ENCODE data around the gene NID2.

The NID2 gene

GRCh38 chr14:51998348-51998747 is 70.5 kb downstream of the NID2 start:
- DNase-seq, result no peak

- no peak for DNase-seq
These were observed 72.6 kb downstream of the NID2 start for GRCh38 chr14:51996148-51996746.

- DNase-seq, result no peak
These were observed 75.5 kb downstream of the NID2 start for GRCh38 chr14:51993285-51993920.

- DNase-seq, result no peak
These were observed 78.4 kb downstream of the NID2 start for GRCh38 chr14:51990488-51990887.

GRCh38 chr14:51989293-51990234 is 79.3 kb downstream of the NID2 start, which contains the start of gene RTRAF:
TSS of gene RTRAF (plus strand) at chr14:51989546. CDS start at chr14:51989640, 94 bp downstream.
- peak; percentile 30 for DNase-seq

- no peak for DNase-seq
These were observed 80.6 kb downstream of the NID2 start for GRCh38 chr14:51988221-51988620.

- DNase-seq, result no peak
These were observed 87.5 kb downstream of the NID2 start for GRCh38 chr14:51981218-51981854.

- no peak for DNase-seq
These were observed 89.7 kb downstream of the NID2 start for GRCh38 chr14:51979088-51979709.

GRCh38 chr14:51978681-51979085 is 90.2 kb downstream of the NID2 start:
- no peak for DNase-seq

GRCh38 chr14:51977075-51977474 is 91.8 kb downstream of the NID2 start:
- DNase-seq, result no peak

GRCh38 chr14:51972566-51972965 is 96.3 kb downstream of the NID2 start:
- no peak for DNase-seq

- no peak for DNase-seq
These were observed 98.9 kb downstream of the NID2 start for GRCh38 chr14:51969852-51970540.

GRCh38 chr14:51967521-51967920 is 101.3 kb downstream of the NID2 start:
- DNase-seq, result no peak

GRCh38 chr14:51963286-51963685 is 105.6 kb downstream of the NID2 start:
- DNase-seq, result no peak

GRCh38 chr14:51962711-51963110 is 106.1 kb downstream of the NID2 start:
- no peak for DNase-seq

GRCh38 chr14:51960866-51961265 is 108.0 kb downstream of the NID2 start:
- no peak for DNase-seq

- DNase-seq, result no peak
These were observed 108.9 kb downstream of the NID2 start for GRCh38 chr14:51959928-51960327.

- no peak for DNase-seq
These were observed 110.9 kb downstream of the NID2 start for GRCh38 chr14:51957950-51958349.
